HG02884 (cell line): ENCODE data around the gene KCNAB1.

Experiments used
- ATAC-seq: cut with Tn5 transposase; IDR thresholded peaks from one replicate; pipeline ENCODE4 v1.9.1; 2021; ENCODE audit warnings: mild to moderate bottlenecking, moderate library complexity; ENCODE audit not compliant: unreplicated experiment

The KCNAB1 gene

DNA sequence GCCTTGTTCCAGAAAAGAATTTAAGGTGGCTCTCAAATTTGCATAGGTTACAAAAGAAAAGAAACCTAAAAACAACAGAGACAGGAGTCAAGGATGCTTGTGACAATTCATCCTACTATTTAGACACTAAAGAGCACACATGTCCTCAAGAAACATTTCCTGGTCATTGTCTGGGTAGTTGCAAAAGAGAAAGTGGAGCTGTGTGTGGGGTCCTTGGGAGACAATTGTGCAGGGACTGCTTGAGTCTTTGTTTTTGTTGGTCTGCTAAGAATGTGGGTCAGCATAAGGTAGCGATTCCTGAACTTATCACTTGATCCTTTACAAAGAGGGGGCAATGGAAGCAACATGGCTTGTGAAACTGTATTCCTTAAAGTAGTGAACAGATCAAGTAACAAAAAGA is 185.3 kb downstream of the KCNAB1 start:
- ATAC-seq = no peak

DNA sequence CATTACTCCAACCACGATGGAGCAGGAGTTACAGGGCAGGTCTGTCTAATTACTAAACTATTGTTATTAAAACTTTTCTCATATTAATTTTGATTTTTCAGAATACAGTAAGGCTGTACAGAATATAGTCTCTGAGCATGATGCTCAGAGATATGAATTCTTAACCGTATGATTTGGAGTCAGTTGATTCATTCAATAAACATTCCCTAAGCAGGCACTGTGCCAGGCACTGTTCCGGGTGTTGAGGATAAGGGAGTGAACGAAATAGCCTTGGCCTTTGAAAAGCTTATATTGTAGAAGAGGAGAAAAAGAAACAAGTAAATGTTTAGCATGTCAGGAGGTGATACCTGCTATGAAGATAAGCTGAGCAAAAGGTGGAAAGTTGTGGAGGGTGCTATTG is 187.3 kb downstream of the KCNAB1 start:
- ATAC-seq = no peak

DNA sequence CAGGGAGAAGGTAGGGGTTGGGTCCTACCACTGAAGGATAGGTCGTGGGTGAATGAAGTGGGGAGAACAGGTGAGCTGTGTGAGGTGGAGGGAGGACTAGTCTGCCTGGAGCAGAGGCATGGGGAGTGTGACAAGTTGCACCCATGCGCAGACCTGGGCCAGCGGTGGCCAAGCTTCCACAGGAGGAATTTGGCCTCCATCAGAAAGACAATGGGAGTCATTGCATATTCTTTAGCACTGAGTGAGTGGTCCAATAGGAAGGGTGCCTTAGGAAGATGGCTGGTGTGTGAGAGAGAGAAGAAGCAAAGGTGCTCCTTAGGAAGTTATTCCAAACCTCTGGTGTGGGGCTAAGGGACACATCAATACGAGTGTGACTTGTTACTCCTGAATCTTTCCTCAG is 191.1 kb downstream of the KCNAB1 start:
- ATAC-seq = no peak

DNA sequence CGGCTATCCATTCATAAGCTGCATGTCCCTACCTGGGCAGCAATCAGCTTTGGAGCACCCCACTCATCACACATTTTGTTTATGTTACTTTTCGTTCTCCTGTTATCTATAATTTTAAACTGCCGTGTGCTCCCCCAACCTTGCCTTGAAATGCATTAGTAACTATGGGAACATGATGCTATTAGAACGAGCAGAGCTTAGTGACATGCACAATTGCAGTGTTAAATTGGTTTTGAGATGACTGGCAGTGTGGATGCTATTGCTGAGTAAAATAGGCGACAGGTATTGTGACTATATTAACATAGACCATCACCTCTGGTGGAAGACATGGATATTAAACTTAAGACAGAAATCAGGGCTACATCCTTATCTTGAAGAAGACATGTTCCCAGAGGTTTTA is 191.6 kb downstream of the KCNAB1 start:
- ATAC-seq = no peak

DNA sequence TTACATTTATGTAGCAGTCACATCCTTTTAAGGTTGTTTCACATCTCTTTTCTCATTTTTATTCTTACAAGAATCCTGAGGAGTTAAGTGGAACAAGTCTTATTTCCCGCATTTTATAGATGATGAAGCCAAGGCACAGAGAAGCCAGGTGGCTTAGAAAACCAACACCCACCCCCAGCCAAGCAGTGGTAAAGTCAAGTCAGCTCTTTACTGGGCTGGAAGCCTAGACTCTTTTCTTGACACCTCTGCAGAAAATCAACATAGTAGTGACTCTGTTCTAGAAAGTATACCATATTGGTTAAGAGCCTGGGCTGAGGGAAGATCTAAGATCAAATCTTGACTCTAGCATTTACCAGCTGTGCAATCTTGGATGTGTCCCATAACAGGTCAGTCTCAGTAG is 195.7 kb downstream of the KCNAB1 start:
- ATAC-seq = no peak

DNA sequence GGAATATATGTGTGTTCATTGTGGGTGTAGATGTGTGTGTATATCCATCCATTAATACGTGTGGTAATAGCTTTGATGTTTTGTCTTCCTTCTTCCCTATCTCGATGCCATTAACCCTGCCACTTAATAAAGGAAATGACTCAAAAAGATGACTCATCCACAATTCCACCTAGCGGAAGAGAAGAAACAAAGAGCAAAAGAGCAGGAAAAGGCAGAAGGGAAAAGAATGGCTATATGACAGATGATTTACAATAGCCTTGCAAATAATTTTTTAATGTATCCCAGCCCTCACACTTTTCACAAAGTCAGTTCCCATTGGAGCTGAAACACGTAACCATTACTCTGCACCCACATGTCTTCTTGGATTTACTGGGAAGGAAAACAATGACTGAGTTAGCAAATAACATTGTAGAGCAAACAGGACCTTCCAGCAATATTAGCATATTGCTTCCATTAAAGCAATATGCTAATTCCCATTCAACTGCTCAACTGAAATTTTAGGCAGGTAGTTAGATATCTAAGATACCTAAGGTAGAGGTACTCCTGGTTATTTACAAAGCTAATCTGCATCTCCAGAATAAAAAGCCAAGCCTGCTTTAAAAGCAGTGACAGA is 197.2 kb downstream of the KCNAB1 start:
- ATAC-seq = no peak

DNA sequence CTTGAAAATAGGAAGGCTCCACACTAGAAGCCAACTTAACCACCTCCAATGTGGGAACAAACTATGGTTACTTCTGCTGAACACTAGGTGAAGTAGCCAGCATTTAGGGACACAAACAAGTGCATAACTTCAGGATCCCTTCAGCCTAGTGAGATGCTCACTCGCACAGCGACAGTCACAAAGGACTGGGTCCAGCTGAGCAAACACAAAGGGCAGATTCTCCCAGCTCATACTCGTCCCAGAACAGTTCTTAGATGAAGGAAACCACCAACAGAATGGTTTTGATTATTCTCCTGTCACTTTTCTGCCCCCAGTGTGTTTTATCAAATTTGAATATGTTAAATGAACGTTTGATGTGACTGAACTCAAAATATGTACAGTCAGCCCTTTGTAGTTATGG is 201.6 kb downstream of the KCNAB1 start:
- no peak for ATAC-seq

DNA sequence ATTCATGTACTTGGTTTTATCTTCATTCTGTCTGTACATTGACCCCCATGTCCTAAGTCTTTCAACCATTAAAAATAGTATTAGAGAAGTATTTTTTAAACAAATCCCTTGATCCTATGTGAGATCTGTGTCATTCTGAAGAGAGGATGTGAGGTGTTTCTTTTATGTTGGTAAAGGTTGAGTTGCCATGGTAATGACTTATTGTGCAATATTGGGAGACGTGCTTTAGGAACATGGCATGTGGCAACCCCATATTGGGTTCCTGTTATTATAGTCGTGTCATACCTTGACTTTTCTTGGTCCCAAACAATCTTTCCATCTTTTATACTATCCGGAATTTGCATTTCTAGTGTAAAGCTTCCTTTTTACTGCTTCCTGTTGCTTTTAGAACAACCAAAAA is 203.1 kb downstream of the KCNAB1 start:
- ATAC-seq = no peak

DNA sequence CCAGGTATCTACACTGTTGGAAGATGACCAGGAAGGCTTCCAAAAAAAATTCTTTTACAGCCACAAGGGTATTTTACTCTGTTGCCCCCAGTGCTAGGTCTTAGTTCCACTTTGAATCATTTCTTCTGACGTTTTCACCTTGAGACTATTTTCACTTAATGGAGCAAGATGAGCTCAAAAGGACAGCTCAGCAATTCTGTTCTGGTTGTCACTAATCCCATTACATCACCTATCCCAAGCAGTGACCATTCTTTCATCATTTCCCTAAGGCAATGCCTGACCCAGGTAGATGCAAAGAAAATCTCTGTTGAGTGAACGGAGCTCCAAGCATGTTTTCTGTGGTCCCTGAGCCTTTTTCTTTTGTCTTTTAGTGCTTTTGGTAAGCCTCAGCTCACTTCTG is 210.0 kb downstream of the KCNAB1 start:
- ATAC-seq = no peak

DNA sequence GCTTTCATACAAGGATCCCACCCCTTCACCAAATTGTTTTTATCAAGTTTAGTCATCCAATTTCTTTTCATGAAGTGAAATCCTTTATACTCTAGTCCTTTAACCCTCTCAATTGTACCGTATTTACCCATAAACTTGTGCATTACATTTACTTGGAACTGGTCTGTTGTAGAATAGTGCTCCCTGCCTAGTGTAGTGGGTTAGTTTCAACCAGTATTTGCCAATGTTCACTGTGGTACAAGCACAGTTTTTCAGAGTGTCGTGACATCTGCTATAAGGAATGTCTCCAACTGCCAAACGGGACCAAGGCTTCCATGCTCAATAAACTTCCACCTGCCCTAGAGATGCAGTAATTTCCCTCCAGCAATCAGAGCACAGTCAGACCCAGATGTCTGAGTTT is 211.9 kb downstream of the KCNAB1 start:
- ATAC-seq = no peak

DNA sequence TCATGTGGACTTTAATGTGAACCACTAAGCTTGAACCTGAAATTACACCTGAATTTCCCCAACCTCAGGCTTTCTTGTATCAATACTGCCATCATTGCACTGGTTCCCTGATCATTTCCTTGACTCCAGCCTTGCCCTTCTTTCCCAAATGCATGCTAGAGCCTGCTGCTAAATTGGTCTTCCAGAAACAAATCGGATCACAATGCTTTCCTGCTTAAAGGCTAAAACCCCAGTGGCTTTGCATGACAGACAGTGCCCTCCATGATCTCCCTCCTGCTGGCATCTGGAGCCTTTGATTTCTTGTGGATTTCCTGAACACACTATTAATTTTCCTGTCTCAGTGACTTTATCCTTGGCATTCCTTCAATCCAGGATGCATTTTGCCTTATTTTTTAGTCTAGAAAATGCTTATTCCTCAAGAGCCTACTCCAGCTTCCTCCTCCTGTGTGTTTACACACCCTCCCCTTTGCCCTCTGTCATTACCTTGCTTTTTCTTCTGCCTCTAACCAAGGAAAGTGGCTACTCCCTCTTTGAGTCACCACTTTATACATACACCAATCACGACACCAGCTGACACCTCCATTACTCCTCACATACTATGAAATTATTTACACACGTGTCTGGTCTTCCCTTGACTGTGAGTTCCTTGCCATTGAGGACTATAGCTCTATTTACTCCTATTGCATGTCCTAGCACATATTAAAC is 214.6 kb downstream of the KCNAB1 start:
- ATAC-seq = no peak

DNA sequence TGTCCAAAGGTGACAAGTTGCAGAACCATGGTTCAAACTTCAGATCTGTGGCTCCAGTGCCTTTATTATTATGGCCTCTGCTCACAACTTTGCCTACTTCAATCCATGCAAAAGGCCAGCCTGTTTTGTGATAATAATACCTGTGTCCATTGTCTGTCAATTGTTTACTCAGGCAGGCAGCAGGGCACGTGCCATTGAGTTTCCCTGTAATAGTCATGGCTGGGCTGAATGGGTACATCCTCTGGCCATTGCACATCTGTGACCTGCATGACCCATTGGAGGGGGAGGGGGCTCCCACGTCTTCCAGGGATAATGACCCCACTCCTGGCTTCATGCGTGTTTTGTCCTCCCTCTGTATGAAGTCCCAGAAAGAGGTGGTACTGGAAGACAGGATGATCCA is 219.1 kb downstream of the KCNAB1 start:
- ATAC-seq = no peak

DNA sequence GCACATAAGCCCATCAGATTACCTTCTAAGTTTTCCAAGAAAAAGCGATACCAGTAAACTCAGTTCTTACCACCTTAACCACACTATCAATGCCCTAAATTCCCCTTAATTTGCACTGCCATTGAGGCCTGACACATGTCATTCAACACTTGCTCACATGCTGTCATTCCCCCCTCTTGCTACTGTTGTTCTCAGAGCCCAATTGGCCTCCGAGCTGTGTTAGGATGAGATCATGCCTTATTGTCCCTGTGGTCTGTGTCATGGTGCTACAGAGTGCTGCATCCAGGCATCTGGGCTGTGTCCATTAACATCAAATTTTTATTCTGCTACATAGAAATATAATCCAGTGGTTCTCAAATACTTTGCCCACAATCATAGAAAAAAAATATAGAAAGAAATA is 221.0 kb downstream of the KCNAB1 start:
- ATAC-seq = no peak

DNA sequence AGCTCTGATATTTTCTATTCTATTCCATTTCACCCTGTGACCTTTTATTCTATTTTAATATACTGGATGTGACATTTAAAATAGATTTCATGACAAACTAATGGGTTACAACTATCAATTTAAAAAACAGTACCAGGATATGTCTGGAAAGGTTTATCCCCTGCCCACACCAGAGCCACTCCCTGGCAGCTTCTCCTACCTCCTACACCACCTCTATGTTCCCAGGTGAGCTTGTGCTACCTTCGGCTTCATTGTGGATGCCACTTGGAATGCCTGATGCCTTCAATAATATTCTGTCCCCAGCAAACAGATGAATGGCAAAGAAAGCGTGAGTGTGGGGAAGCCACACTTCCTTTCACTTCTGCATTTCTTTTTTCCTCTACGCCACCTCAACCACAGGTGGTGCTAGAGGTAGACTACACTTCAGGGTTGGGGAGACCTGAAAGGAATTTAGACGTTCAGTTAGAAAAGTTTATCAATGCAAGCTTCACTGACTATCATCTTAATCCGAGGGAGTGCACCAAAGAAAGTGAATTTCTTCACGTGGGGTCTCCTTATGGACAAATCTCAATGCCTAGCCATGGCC is 221.5 kb downstream of the KCNAB1 start:
- peak; percentile 96 for ATAC-seq

DNA sequence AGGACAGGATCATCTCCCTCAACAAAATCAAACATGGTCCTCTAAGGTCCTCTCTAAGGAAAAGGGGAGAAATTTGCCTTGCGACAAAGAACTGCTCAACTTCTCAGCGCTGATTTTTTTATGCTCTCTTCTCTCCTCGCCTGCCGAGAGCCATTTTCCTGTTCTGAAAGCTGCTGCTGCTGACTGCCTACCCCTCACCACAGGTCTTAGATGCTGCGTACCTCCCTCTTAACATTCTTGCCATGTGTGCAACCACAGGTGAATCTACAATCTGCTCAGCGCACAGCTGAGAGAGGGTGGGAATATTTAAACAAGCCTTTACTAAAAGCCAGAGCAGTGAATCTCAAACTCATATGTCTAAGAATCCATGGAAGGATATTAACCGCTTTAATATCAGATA is 223.8 kb downstream of the KCNAB1 start:
- ATAC-seq = no peak

DNA sequence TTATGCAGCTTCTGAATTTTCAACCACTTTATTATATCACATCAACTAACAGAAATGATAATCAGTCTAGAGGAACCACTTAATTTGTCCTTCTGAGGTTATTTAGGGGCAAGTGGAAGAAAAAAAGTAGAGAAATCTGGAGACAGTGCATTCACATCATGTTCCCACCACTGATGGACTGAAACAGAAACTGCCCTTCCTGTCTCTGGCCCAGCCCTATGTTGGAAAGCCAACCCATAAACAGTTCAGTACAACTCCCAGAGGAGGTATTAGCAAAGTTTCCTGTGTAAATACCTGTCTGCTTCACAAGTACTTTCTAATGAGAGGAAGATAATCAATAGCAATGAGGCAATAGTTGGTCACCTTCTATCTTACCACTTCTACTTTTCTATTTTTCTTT is 228.7 kb downstream of the KCNAB1 start:
- no peak for ATAC-seq

DNA sequence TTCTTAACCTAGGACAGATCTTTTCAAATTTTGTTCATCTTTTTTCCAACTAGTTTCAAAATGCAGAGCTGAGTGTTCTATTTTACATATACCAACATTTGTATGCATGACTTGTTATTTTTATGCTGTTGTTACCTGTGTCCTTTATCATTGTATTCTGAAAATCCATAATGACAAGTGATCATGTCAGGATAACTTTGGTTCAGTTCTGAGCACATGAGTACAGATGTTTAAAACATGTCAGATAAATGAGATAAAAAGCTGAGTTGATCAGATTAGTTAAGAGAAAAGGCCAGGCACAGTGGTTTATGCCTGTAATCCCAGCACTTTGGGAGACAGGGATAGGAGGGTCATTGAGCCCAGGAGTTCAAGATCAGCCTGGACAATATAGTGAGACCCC is 229.6 kb downstream of the KCNAB1 start:
- ATAC-seq = no peak

DNA sequence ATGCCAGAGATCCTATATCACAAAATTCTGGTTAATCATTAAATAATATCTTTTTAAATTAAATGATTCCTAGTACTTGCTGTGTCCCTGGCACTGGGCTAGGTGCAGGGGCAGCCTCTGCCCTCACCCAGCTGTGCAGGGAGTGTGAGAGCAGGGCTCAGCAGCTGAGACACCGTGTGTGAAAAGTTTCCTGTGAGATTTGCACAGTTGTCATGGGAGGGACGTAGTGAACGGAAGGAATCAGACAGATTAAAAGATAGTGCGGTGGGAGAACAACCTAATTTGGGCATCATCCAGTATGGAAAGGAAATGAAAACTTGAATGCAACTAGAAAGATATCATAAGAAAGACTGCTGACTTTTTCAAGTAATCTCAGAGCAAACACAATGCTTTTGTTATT is 230.4 kb downstream of the KCNAB1 start:
- ATAC-seq = no peak

DNA sequence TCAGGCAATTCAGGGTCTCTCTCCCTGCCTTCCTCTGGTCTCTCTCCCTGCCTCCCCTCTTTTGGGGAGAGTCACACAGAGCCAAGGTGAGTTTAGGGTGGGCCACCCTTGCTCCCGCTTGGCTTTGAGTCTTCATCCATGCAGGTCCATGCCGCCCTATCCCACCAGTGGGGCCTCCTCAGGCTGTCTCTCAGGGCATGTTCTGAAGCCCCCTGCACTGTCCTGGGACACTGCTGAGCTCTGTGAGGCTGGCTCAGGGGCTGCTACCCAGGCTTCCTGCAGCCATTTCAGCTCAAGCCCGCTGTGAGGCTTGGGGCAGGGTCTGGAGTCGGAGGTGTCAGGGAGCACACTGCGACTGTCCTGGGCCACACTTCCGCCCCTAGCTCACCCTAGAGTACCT is 231.4 kb downstream of the KCNAB1 start:
- no peak for ATAC-seq

DNA sequence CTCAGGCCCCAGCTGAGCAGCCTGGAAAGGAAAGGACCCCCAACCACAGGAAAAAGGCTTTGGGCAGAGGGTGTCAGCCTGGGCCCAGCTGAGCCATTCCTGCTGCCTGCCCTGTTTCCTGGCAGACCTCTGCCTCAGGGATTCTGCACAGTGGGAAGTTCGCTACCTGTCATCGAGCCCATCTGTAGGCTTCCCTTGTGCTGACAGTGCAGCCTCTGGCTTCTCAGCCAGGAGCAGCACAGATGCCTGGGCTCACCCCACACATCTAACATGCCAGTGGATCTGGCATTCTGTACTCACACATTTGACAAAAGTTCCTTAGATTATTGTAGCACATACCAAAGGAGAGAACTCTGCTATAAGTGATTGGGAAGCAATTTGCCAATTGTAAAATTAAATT is 232.3 kb downstream of the KCNAB1 start:
- no peak for ATAC-seq

DNA sequence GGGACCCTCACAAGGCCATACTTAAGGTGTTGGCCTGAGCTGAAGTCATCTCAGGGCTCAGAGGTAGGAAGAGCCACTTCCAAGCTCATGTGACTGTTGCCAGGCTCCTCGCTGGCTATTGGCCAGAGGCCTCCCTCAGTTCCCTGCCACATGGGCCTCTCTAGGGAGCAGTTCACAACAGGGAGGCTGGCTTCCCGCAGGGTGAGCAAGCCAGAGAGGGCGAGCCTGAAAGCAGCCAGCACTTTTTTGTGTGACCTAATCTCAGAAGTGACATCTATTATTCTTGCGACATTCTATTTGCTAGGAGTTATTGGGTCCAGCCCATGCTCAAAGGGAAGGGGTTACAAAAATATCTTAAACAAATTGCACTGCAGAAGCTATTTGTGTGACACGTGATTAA is 233.2 kb downstream of the KCNAB1 start:
- no peak for ATAC-seq

DNA sequence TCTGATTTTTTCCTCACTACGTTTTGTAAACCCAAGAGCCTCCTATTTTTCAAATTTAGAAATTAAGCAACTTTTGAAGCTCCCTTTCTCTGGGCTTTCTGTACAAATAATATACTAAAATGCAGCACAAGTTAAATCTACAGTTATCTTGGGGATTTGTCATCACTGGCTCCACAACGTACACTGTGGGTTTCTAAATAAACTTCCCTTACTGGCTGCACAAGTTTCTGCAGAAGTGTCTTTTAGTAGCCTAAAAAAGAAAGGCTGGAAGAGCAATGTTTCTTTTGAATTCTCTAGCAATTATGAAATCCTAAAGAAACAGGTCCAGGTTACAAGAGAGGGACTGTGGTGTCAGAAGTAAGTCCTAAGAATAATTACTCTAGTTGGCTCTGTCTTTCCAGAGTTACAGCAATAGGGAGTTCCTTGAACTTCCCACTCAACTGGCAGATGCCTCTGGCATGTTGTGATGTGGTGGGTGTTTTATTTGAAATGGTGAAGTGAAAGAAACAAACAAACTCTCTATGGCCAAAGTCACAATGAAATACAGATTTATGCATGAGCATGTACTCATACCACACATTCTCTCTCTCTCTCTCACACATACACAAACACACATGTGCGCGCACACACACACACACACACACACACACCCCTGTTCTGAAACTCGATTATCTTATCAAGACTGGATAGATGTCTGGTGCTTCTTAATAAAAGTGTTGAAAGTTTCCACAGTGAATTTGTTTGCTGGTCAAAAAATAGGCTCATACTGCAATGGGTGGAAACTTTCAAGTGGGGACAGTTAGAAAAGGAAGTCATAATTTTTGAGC is 236.4 kb downstream of the KCNAB1 start:
- no peak for ATAC-seq
